DMS53 treated with DMSO at 0.1 percent for 48 hours (cell line): ENCODE data around the gene KRTAP10-9.
"Not testable (repeated sequence)": the region's sequence is repeated elsewhere in the genome, so short reads cannot be mapped to it uniquely, and the experiment has no call there.

ENCODE experiments used
- DNase-seq: peaks from one replicate; lab custom pipeline; 2025; ENCODE audit not compliant: unreplicated experiment; lab: John Stamatoyannopoulos, UW

Gene KRTAP10-9

DNA sequence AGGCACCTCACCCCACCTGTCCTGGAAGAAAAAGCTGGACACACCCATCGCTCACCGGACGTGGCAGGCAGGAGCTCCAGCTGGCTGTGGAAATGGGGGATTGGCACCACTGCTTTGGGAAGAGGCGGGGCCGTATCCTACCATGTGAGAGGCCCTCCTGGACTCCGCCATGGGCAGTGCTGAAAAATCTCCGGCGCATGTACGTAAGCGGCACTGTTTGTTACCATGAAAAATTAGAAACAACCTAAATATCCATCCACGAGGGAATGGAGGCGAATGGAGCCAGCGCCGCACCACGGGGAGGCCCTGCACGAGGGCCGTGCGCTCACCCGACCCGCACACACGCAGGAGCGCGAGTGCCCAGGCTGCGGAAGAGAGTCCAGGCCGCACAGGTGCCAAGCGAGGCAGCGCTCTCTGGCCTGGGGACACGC lies 11.9 kb upstream of the KRTAP10-9 start:
- no peak for DNase-seq

DNA sequence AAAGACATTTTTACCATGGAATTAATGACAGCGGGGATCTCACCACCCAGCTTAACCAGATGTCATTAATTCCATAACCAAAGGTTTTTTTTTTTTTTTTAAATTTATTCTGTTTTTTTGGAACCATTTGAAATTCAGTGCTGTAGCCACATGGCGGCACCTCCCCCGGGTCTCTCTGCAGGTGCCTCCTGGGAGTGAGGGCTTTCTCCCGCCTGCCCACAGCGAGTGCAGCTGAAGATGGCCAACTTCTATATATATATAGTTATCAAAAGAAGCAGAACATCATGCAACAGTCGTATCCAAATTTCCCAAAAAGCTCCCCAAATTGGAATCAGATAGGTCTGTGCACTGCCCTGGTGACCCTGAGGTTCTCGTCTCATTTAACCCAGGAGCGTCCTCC lies 11.4 kb upstream of the KRTAP10-9 start:
- DNase-seq: no peak

DNA sequence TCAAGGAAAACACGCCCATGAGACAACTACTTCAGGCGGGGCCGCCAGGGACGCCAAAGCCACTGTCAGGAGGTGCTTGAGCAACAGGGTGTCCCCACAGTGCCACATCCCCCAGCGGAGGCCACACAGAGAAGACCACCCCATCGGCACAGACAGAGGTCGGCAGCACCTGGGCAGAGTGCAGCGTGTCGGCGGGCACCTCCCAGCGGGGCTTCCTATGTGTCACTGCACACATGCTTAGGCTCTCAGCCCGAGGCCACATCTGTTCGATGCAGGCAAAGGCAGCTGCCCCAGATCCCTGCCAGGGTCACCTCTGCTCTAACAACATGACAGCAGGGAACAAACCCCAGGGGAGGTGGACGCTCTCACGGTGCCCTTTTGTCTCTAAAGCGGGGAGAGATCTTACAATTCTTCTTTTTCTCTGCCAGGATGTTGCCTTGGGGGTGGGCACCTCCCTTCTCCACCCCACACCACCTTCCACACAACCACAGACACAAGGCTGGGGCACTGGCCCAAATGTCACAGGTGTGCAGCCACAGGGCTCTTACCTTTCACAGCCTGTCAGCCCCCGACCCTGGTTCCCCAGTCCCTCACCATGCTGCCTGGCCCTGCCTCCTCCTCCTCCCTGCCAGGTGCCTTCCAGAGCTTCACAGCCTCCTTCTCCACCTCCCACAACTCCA lies 10.8 kb upstream of the KRTAP10-9 start:
- no peak for DNase-seq

- DNase-seq: no peak
Observed at GRCh38 chr21:44616591-44616926, 10.3 kb upstream of the KRTAP10-9 start.

GRCh38 chr21:44617071-44617501 lies 9.8 kb upstream of the KRTAP10-9 start:
- no peak for DNase-seq

- no peak for DNase-seq
Observed at GRCh38 chr21:44618504-44618903, 8.4 kb upstream of the KRTAP10-9 start.

GRCh38 chr21:44618909-44619308 lies 8.0 kb upstream of the KRTAP10-9 start:
- DNase-seq: no peak

DNA sequence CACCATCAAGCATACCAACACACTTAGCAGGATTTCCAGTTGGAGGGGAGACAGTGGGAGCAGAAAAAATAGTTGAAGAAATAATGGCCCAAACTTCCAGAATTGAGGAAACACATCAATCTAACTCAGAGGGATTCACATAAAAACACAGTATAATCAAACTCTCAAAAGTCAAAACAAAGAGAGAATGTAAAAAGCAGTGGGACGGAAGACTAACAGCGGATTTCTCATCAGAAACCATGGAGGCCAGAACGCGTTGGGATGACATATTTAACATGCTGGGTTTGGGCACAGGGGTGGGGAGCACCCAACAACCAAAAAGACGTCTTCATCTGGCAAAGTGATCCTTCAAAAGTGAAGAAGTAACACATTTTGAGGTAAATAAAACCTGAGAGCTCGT lies 7.0 kb upstream of the KRTAP10-9 start:
- no peak for DNase-seq

DNA sequence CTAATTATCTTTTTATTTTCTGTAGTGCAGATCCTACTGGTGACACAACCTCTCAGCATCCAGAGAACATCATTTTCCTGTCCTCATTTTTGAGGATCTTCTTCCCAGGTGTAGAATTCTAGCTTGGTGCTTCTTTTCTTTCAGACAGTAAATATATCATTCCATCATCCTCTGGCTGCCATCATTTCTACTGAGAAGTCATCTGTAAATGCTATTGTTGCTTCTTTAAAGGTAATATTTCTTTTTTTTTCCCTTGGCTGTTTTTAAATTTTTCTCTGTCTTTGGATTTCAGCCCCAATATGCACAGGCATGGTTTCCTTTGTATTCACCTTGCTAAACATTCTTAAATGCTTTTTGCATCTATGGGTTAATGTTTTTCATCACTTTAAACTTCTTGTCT lies 3.3 kb upstream of the KRTAP10-9 start:
- DNase-seq: no peak

- DNase-seq: no peak
Observed at GRCh38 chr21:44625756-44626155, 1.1 kb upstream of the KRTAP10-9 start.

GRCh38 chr21:44626262-44626661 lies 631 bp upstream of the KRTAP10-9 start:
- no peak for DNase-seq

- DNase-seq: not testable (repeated sequence)
Observed at GRCh38 chr21:44627181-44627822, 409 bp downstream of the KRTAP10-9 start.

GRCh38 chr21:44627831-44628233 lies 939 bp downstream of the KRTAP10-9 start:
- DNase-seq: not testable (repeated sequence)

DNA sequence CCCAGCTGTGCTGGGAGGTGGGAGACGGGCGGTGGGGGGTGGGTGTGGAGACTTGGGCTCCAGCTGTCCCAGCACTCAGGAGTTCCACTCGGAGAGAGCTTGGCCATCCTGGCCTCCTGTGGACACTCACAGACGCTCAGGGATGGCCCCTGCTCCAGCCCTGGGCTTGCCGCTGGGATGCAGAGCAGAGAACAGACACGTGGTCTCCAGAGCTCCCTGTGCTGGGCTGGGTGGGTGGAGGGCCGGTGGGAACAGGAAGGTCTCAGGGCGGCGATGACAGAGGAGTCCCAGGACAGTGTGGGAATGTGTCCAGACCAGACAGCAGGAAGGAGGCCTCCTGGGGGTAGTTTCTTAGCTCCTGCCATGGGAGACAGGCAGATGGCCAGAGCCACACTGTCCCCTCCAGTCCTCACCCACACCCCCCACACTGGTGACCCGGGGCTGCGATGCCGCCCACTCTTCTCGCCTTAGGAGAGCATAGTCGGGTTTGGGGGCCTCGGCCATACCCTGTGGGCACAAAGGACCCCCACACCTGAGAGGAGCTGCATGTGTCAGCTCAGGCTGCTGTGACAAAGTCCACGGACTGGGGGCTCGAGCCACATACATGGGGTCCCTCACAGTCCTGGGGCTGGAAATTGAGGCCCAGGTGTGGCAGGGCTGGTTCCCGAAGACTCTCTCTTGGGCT lies 2.0 kb downstream of the KRTAP10-9 start:
- DNase-seq: no peak

- no peak for DNase-seq
Observed at GRCh38 chr21:44630440-44630839, 3.5 kb downstream of the KRTAP10-9 start.

GRCh38 chr21:44632067-44632466 lies 5.2 kb downstream of the KRTAP10-9 start:
- no peak for DNase-seq

GRCh38 chr21:44636209-44637017 lies 9.5 kb downstream of the KRTAP10-9 start:
- DNase-seq: no peak

DNA sequence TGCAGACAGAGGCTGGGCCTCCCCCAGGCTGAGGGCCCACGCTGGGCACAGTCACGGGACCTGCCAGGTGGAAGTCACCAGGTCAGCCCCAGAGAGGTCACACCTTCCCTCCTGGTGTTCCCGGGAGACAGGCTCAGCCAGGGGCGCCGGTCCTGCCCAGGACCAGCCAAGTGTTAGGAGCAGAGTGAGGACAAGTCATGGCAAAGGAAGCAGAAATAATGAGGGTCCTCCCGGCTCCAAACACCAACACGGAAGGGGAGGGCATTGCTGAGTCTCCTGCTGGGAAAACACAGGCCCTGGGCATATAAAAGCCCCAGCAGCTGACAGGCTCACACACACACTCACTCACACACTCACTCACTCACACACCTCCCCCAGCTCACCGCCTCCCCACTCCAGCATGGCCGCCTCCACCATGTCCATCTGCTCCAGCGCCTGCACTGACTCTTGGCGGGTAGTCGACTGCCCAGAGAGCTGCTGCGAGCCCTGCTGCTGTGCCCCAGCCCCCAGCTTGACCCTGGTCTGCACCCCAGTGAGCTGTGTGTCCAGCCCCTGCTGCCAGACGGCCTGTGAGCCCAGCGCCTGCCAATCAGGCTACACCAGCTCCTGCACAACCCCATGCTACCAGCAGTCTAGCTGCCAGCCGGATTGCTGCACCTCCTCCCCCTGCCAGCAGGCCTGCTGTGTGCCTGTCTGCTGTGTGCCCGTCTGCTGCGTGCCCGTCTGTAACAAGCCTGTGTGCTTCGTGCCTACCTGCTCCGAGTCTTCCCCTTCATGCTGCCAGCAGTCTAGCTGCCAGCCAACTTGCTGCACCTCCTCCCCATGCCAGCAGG lies 10.3 kb downstream of the KRTAP10-9 start, which contains the start of gene KRTAP10-10:
KRTAP10-10 (plus strand) TSS at position 339 of the 833 bp plus-strand sequence; CDS start at position 401, 62 bp downstream.
- no peak for DNase-seq

DNA sequence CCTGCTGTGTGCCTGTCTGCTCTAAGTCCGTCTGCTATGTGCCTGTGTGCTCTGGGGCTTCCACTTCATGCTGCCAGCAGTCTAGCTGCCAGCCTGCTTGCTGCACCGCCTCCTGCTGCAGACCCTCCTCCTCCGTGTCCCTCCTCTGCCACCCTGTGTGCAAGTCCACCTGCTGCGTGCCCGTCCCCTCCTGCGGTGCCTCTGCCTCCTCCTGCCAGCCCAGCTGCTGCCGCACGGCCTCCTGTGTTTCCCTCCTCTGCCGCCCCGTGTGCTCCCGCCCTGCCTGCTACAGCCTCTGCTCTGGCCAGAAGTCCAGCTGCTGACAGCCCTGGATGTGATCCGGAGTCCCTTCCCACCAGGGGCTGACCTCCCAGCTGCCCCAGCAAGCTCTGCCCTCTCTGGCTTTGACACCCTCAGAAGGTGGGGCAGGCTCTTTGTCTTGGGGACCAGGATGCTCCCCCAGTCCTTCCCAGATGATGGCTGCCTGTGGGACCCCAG lies 11.0 kb downstream of the KRTAP10-9 start:
- DNase-seq: not testable (repeated sequence)
